Measurements from ENCODE around the gene AARS2.

GRCh38 chr6:44258921-44259320 is 54.2 kb downstream of the AARS2 start:
- TF ChIP-seq CTCF (IDR thresholded peaks at IDR 0.05) (no peak), POLR2A (IDR thresholded peaks at IDR 0.05) (no peak)

Data from body of pancreas (tissue), 4 donors.